Natural killer cell (primary cell): ENCODE results near the gene TUBD1. TPM values are rescaled to one million over a fixed set of nuclear protein-coding genes. Genes with fewer than 3 reads are reported as not detected.

Experiments
- ATAC-seq, 3 donors: fragments of 150-1000 bp in 2 of 3; fragments of 200-7000 bp in 1 of 3; cut with Tn5 transposase; 1 replicate in 1 of 3; 2 replicates in 2 of 3; pipeline ENCODE4 v1.10.0; 2021; ENCODE audit warnings: mild to moderate bottlenecking in 2 of 3, moderate library complexity in 2 of 3
- DNase-seq, 2 donors: peaks; one replicate each; pipeline versions ENCODE4 v3.0.0 to v3.0.0-alpha.2; 2013 to 2021; ENCODE audit warnings: mixed read lengths in 1 of 2
- H3K27ac ChIP-seq: one replicate; pipeline ENCODE4 v1.5.1; 2013; ENCODE audit warnings: mild to moderate bottlenecking, low read length
- H3K27me3 ChIP-seq: one replicate; pipeline ENCODE4 v1.6.1; 2013; ENCODE audit warnings: low read length; ENCODE audit not compliant: control insufficient read depth, insufficient read depth
- H3K36me3 ChIP-seq: one replicate; pipeline ENCODE4 v1.6.1; 2013; ENCODE audit warnings: low read length; ENCODE audit not compliant: control insufficient read depth, insufficient read depth
- H3K4me1 ChIP-seq: one replicate; pipeline ENCODE4 v1.6.1; 2013; ENCODE audit warnings: low read length; ENCODE audit not compliant: control insufficient read depth, insufficient read depth
- H3K4me3 ChIP-seq: one replicate; pipeline ENCODE4 v1.5.1; 2013; ENCODE audit warnings: low read length
- H3K9me3 ChIP-seq: one replicate; pipeline ENCODE4 v1.6.1; 2013; ENCODE audit warnings: low read length; ENCODE audit not compliant: control insufficient read depth, insufficient read depth
- H3K27ac Mint-ChIP-seq, 2 donors: one replicate each; pipeline ENCODE4 v1.8.0; 2022; ENCODE audit warnings: mild to moderate bottlenecking in 2 of 2, mixed read lengths in 2 of 2, moderate library complexity in 1 of 2
- H3K27me3 Mint-ChIP-seq, 2 donors: one replicate each; pipeline ENCODE4 v1.8.0; 2022; ENCODE audit warnings: low read depth in 2 of 2, mixed read lengths in 2 of 2
- H3K36me3 Mint-ChIP-seq: one replicate; pipeline ENCODE4 v1.8.0; 2022; ENCODE audit warnings: mixed read lengths
- H3K4me1 Mint-ChIP-seq, 2 donors: one replicate each; pipeline ENCODE4 v1.8.0; 2022; ENCODE audit warnings: mixed read lengths in 2 of 2
- H3K4me3 Mint-ChIP-seq: one replicate; pipeline ENCODE4 v1.8.0; 2022; ENCODE audit warnings: mild to moderate bottlenecking, moderate library complexity, mixed read lengths
- H3K9me3 Mint-ChIP-seq, 2 donors: one replicate each; pipeline ENCODE4 v1.8.0; 2022; ENCODE audit warnings: mixed read lengths in 2 of 2
- CTCF ChIP-seq: fragments of 200-600 bp; IDR thresholded peaks from one replicate; pipeline ENCODE4 v1.8.0; 2022; ENCODE audit warnings: antibody characterized with exemption
- WGBS: methylation state at CpG from one replicate; pipeline ENCODE4 v1.1.7; 2013; ENCODE audit warnings: missing lambda C conversion rate; ENCODE audit not compliant: insufficient coverage; 5-methylcytosine and 5-hydroxymethylcytosine counted together
- intact Hi-C: fragments of 100-400 bp; cut with micrococcal nuclease; formaldehyde crosslinking; loops from one replicate; pipeline ENCODE4 v1.14.2; 2022
- total RNA-seq, 4 donors: library from RNA; stranded (reverse); fragments of 120-200 nt in 1 of 4; gene quantifications; one replicate each; pipeline versions ENCODE4 v1.2.3 to v1.2.4, GENCODE V29; 2013 to 2022

The TUBD1 gene
- total RNA-seq, 3 donors from 2014 or later (not counting 1 experiment from before 2014, with no cell fraction given) = 8.4 to 9.0 (median 8.4) TPM

- no peak for DNase-seq
- H3K4me3 Mint-ChIP-seq = peak overlapping the region; percentile 25
- 16% methylated on average over 7 of the region's 7 CpGs for WGBS
- intact Hi-C loops = no loop called here
- Histone ChIP-seq H3K27ac (peak overlapping the region; percentile 10), H3K27me3 (no peaks in the 10 kb centered on the region), H3K9me3 (no peaks in the 10 kb centered on the region), H3K36me3 (no peaks in the 10 kb centered on the region), H3K4me1 (peaks cover 28% of the 10 kb centered on the region), H3K4me3 (no peak overlapping the region)
- peak overlapping the region; percentile 51 to 75 for H3K27ac Mint-ChIP-seq
- no peaks in the 10 kb centered on the region for H3K27me3 Mint-ChIP-seq
- TF ChIP-seq CTCF = no peak
- H3K36me3 Mint-ChIP-seq = no peaks in the 10 kb centered on the region
- ATAC-seq = peak; percentile 41 to 75 (median 67)
- no peaks in the 10 kb centered on the region for H3K9me3 Mint-ChIP-seq
- H3K4me1 Mint-ChIP-seq = peaks cover 7 to 10% of the 10 kb centered on the region in 2 donors
Measured at GRCh38 chr17:59848778-59849177, 44.0 kb downstream of the TUBD1 start.

GRCh38 chr17:59848385-59848668 lies 44.4 kb downstream of the TUBD1 start:
- WGBS = 100% methylated on average over 3 of the region's 6 CpGs
- H3K4me3 Mint-ChIP-seq = no peak overlapping the region

DNA sequence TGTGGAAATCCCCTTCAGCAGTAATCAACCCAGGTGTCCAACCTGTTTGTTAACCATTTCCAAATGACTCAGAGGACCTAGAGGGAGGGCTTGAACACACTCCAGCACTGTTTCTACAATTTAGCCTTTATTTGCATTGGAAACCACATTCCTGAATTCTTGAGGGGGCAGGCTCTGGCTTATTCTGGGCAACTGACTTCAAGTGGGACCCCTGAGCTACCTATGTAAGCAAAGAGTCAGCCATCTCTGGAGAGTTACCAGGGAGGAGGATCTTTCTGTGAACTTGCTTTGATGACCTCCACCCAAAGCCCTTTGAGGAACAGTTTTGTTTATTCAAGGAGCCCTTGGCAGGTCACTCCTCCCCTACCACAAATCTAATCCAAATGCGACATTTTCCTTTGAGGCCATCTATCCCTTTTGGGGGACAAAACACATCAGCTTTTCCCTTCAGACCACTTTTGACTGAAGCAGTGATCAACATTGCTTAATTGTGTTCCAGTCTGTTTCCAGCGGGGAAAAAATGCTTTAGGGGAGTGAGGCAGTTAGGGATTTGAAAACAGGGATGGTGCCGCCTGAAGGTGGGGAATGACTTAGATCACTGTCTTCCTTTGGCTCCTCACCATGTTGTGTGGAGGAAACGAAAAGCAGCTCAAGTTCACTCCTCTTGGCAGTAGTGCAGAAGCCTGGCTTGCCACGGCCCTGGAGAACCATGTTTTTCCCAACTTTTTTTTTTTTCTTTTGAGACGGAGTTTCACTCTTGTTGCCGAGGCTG lies 46.2 kb downstream of the TUBD1 start:
- TF ChIP-seq CTCF = no peak
- ATAC-seq = peak; percentile 46 to 78 (median 62)
- peak overlapping the region; percentile 44 for H3K27ac ChIP-seq
- H3K4me3 Mint-ChIP-seq = no peak overlapping the region
- peaks cover 31% of the 10 kb centered on the region for H3K4me1 ChIP-seq
- no peak overlapping the region for H3K4me3 ChIP-seq
- no peaks in the 10 kb centered on the region for H3K27me3 Mint-ChIP-seq
- H3K9me3 ChIP-seq = no peaks in the 10 kb centered on the region
- H3K36me3 ChIP-seq = no peaks in the 10 kb centered on the region
- peak overlapping the region in 1 of 2 donors; percentile 58 for H3K27ac Mint-ChIP-seq
- intact Hi-C loops = no loop called here
- H3K9me3 Mint-ChIP-seq = no peaks in the 10 kb centered on the region
- H3K36me3 Mint-ChIP-seq = peaks cover under 1% of the 10 kb centered on the region
- no peaks in the 10 kb centered on the region for H3K27me3 ChIP-seq
- WGBS = 84% methylated on average over 7 of the region's 7 CpGs
- DNase-seq = peak in 1 of 2 donors; percentile 72
- H3K4me1 Mint-ChIP-seq = peaks cover 7 to 13% of the 10 kb centered on the region in 2 donors

More at GRCh38 chr17:59848385-59848668, 44.4 kb downstream of the TUBD1 start:
- Histone ChIP-seq H3K9me3 (no peaks in the 10 kb centered on the region), H3K36me3 (no peaks in the 10 kb centered on the region), H3K27ac (no peak overlapping the region), H3K4me3 (no peak overlapping the region), H3K4me1 (peaks cover 31% of the 10 kb centered on the region), H3K27me3 (no peaks in the 10 kb centered on the region)
- intact Hi-C loops = no loop called here
- TF ChIP-seq CTCF = no peak
- H3K27ac Mint-ChIP-seq = peak overlapping the region; percentile 51 to 75
- no peaks in the 10 kb centered on the region for H3K9me3 Mint-ChIP-seq
- peaks cover 7 to 10% of the 10 kb centered on the region in 2 donors for H3K4me1 Mint-ChIP-seq
- DNase-seq (no peak), ATAC-seq (no peak)
- no peaks in the 10 kb centered on the region for H3K36me3 Mint-ChIP-seq
- no peaks in the 10 kb centered on the region for H3K27me3 Mint-ChIP-seq
